Kidney (tissue), 14 donors: Measurements from ENCODE around the gene SPIB. TPM values are rescaled to one million over a fixed set of nuclear protein-coding genes. Genes with fewer than 3 reads are reported as not detected.

ENCODE experiments used
- DNase-seq, 5 donors: peaks; one replicate each; pipeline ENCODE4 v3.0.0-alpha.2; 2013 to 2020
- FAIRE-seq: peaks from 2 replicates; lab custom pipeline; 2012; peaks lifted over from hg19 to GRCh38; lab: Jason Lieb, UNC
- H3K27ac ChIP-seq, 2 donors: one replicate each; pipeline ENCODE4 v1.7.0; 2013; ENCODE audit warnings: low read depth in 2 of 2, low read length in 2 of 2, inconsistent platforms in 1 of 2
- H3K27me3 ChIP-seq: one replicate; pipeline ENCODE4 v1.7.1; 2013; ENCODE audit warnings: low read length, inconsistent platforms; ENCODE audit not compliant: control insufficient read depth, insufficient read depth
- H3K36me3 ChIP-seq, 3 donors: one replicate each; pipeline versions ENCODE4 v1.7.0 to v1.7.1; 2013; ENCODE audit warnings: low read length in 3 of 3, control low read depth in 1 of 3, inconsistent platforms in 1 of 3; ENCODE audit not compliant: insufficient read depth in 3 of 3, control insufficient read depth in 2 of 3
- H3K4me1 ChIP-seq, 3 donors: one replicate each; pipeline versions ENCODE4 v1.7.0 to v1.7.1; 2013; ENCODE audit warnings: low read length in 3 of 3, inconsistent platforms in 1 of 3, low read depth in 1 of 3; ENCODE audit not compliant: control insufficient read depth in 2 of 3, insufficient read depth in 2 of 3
- H3K4me3 ChIP-seq, 3 donors: one replicate each; pipeline versions ENCODE4 v1.7.0 to v1.8.1; 2013; ENCODE audit warnings: low read length in 3 of 3, control low read depth in 1 of 3, inconsistent platforms in 1 of 3
- H3K9ac ChIP-seq, 3 donors: one replicate each; pipeline versions ENCODE4 v1.7.0 to v1.7.1; 2013; ENCODE audit warnings: low read length in 3 of 3, control low read depth in 1 of 3, inconsistent platforms in 1 of 3
- H3K9me3 ChIP-seq, 3 donors: one replicate each; pipeline versions ENCODE4 v1.7.0 to v1.7.1; 2013; ENCODE audit warnings: low read length in 3 of 3, control low read depth in 1 of 3, inconsistent platforms in 1 of 3; ENCODE audit not compliant: control insufficient read depth in 2 of 3, insufficient read depth in 1 of 3
- CTCF ChIP-seq: IDR thresholded peaks from 3 replicates; pipeline ENCODE4 v1.5.1; 2012; ENCODE audit warnings: mild to moderate bottlenecking, moderate library complexity, borderline replicate concordance; ENCODE audit not compliant: insufficient read depth; ENCODE audit errors: extremely low read depth
- intact Hi-C: fragments of 100-400 bp; cut with DNase I; formaldehyde crosslinking; loops from one replicate; pipeline ENCODE4 v1.11.1; 2022
- polyA plus RNA-seq: library from polyadenylated mRNA; stranded (reverse); fragments of 350-450 nt; fragmentation: Illumina TruSeq; extraction: RNeasy Lipid Tissue Mini Kit (QIAGEN cat#74804); gene quantifications from one replicate; pipeline ENCODE4 v1.2.3, GENCODE V29; 2014; ENCODE audit warnings: low read depth, low replicate concordance; ENCODE audit not compliant: insufficient read depth
- total RNA-seq: library from RNA; stranded (reverse); fragmentation: NEBNext Ultra II Directional; extraction: Animal tissue kit (Norgen Biotek cat#: 25700); gene quantifications from one replicate; pipeline ENCODE4 v1.2.1, GENCODE V29; 2021
- donor health status: control.
- donor health status: control.
- donor health status: control.
- donor health status: control.
- donor health status: control.
- donor health status: DM: yes; HTN: yes; CAD: no.
- donor health status: Normal renal cell carcinoma (clear cell type).

The SPIB gene
- total and polyA plus RNA-seq, 2 donors from 2014 or later: 1.1 TPM; not detected in 1

- peak; percentile 0 for TF ChIP-seq CTCF
- DNase-seq (peak in 1 of 5 donors; percentile 70), FAIRE-seq (no peak)
- Histone ChIP-seq H3K9me3 (no peaks in the 10 kb centered on the region), H3K4me1 (peaks cover 0 to 9% (median 0%) of the 10 kb centered on the region in 3 donors), H3K27me3 (no peaks in the 10 kb centered on the region), H3K4me3 (no peak overlapping the region), H3K9ac (no peak overlapping the region), H3K36me3 (peaks cover 0 to 14% (median 10%) of the 10 kb centered on the region in 3 donors), H3K27ac (no peak overlapping the region)
- intact Hi-C loops: no loop called here
These were observed 60.4 kb downstream of the SPIB start for GRCh38 chr19:50478901-50479715.

- peak in 1 of 5 donors; percentile 52 for DNase-seq
- no peaks in the 10 kb centered on the region for H3K27me3 ChIP-seq
- no peak overlapping the region for H3K27ac ChIP-seq
- H3K9me3 ChIP-seq: no peaks in the 10 kb centered on the region
- intact Hi-C loops: no loop called here
- H3K9ac ChIP-seq: no peak overlapping the region
- H3K36me3 ChIP-seq: peaks cover 0 to 14% (median 10%) of the 10 kb centered on the region in 3 donors
- H3K4me3 ChIP-seq: no peak overlapping the region
- peaks cover 0 to 9% (median 0%) of the 10 kb centered on the region in 3 donors for H3K4me1 ChIP-seq
- TF ChIP-seq CTCF: no peak
- no peak for FAIRE-seq
These were observed 61.1 kb downstream of the SPIB start for GRCh38 chr19:50479761-50480251.

GRCh38 chr19:50480281-50481111, 61.8 kb downstream of the SPIB start:
- peaks cover 0 to 9% (median 0%) of the 10 kb centered on the region in 3 donors for H3K4me1 ChIP-seq
- H3K4me3 ChIP-seq: no peak overlapping the region
- no peak overlapping the region for H3K27ac ChIP-seq
- TF ChIP-seq CTCF: no peak
- H3K9me3 ChIP-seq: no peaks in the 10 kb centered on the region
- no peak overlapping the region for H3K9ac ChIP-seq
- FAIRE-seq: no peak
- H3K36me3 ChIP-seq: peaks cover 0 to 14% (median 10%) of the 10 kb centered on the region in 3 donors
- no peaks in the 10 kb centered on the region for H3K27me3 ChIP-seq
- DNase-seq: peak in 1 of 5 donors; percentile 73
- intact Hi-C loops: no loop called here

Other genes with a start within 250 kb of the SPIB start
- gene MYH14, start 215.3 kb upstream of the SPIB start, total RNA-seq: 81.4 TPM
- 23.9 TPM for gene MYH14, start 215.3 kb upstream of the SPIB start, polyA plus RNA-seq
- gene KCNC3, start 89.6 kb upstream of the SPIB start, total RNA-seq: 31.0 TPM
- 9.1 TPM for gene KCNC3, start 89.6 kb upstream of the SPIB start, polyA plus RNA-seq
- 217 TPM for gene NAPSA, start 53.3 kb upstream of the SPIB start, total RNA-seq
- 268 TPM for gene NAPSA, start 53.3 kb upstream of the SPIB start, polyA plus RNA-seq
- gene NR1H2, start 42.5 kb upstream of the SPIB start, total RNA-seq: 80.4 TPM
- gene NR1H2, start 42.5 kb upstream of the SPIB start, polyA plus RNA-seq: 59.7 TPM
- gene POLD1, start 34.6 kb upstream of the SPIB start, total RNA-seq: 22.1 TPM
- gene POLD1, start 34.6 kb upstream of the SPIB start, polyA plus RNA-seq: 17.8 TPM
- 0.98 TPM for gene MYBPC2, start 14.0 kb downstream of the SPIB start, total RNA-seq
- not detected for gene MYBPC2, start 14.0 kb downstream of the SPIB start, polyA plus RNA-seq
- 184 TPM for gene EMC10, start 57.6 kb downstream of the SPIB start, total RNA-seq
- 199 TPM for gene EMC10, start 57.6 kb downstream of the SPIB start, polyA plus RNA-seq
- gene GARIN5A, start 57.9 kb downstream of the SPIB start, total RNA-seq: 2.0 TPM
- 9.0 TPM for gene GARIN5A, start 57.9 kb downstream of the SPIB start, polyA plus RNA-seq
- 31.7 TPM for gene JOSD2, start 92.3 kb downstream of the SPIB start, total RNA-seq
- gene JOSD2, start 92.3 kb downstream of the SPIB start, polyA plus RNA-seq: 73.7 TPM
- not detected for gene ASPDH, start 95.0 kb downstream of the SPIB start, total RNA-seq
- gene ASPDH, start 95.0 kb downstream of the SPIB start, polyA plus RNA-seq: 115 TPM
- gene LRRC4B, start 149.5 kb downstream of the SPIB start, total RNA-seq: 1.2 TPM
- gene LRRC4B, start 149.5 kb downstream of the SPIB start, polyA plus RNA-seq: 2.6 TPM
- 0.63 TPM for gene SYT3, start 220.9 kb downstream of the SPIB start, total RNA-seq
- 0.54 TPM for gene SYT3, start 220.9 kb downstream of the SPIB start, polyA plus RNA-seq
- 3.0 TPM for gene C19orf81, start 230.5 kb downstream of the SPIB start, total RNA-seq
- 1.6 TPM for gene C19orf81, start 230.5 kb downstream of the SPIB start, polyA plus RNA-seq